HG03097 (cell line): ENCODE measurements around the gene DAP.
"Not testable (repeated sequence)": the region's sequence is repeated elsewhere in the genome, so short reads cannot be mapped to it uniquely, and the experiment has no call there.

Experiments
- ATAC-seq: cut with Tn5 transposase; IDR thresholded peaks from one replicate; pipeline ENCODE4 v1.9.1; 2021; ENCODE audit not compliant: unreplicated experiment, low FRiP score

Gene DAP

GRCh38 chr5:10637944-10638343, 123.1 kb downstream of the DAP start:
- no peak for ATAC-seq

DNA sequence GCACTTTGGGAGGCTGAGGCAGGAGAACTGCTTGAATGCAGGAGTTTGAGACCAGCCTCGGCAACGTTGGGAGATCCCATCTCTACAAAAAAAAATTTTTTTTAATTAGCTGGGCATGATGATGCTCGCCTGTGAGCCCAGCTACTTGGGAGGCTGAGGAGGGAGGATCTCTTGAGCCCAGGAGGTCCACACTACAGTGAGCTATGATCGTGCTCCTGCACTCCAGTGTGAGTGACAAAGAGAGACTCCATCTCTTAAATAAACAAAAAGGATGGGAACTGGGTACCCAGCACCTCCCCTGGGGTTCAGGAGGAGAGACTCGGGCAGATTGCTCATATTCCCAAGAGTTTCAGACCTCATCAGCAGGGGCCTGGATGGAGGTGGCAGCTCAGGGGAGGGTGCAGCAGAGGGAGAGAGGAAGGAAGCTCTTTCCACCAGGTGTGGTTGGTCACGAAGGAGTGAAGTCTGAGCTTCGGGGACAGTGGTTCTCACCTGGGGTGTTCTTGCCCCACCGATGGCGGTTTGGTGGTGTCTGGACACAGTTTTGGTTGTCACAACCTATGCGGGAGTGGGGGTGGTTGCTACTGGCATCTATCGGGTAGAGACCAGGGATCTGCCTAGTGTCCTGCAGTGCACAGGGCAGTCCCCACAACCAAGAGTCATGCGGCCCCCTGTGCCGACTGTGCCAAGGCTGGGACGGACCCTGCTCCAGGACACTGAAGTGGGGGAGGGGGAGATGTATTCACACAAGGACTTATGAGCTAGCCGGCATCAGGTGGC, 124.5 kb downstream of the DAP start:
- ATAC-seq, result no peak

DNA sequence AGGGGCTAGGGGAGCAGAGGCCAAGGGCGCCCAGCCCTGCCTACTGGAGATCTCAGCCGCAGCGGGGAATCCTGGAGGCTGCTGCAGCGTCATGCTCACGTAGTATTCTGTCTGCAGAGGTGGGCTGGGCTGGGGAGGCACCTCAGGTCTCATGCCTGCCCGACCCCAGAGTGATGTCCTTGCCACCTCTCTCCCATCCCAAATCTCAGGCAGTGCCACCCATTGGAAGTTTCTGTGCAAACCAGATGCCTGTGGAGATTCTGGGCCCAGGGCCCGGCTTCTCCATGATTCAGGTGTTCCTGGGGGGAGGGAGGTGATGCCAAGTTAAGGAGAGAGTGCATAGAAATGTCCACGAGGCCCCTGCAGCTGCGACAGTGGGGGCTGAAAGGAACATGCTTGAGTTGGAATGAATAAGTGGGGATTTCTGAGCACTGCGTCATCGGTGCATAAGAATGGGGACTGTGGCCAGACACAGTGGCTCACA, 125.1 kb downstream of the DAP start:
- ATAC-seq, result no peak

GRCh38 chr5:10635257-10635866, 125.7 kb downstream of the DAP start:
- peak; percentile 65 for ATAC-seq

- ATAC-seq, result no peak
Measured at GRCh38 chr5:10634562-10634961, 126.5 kb downstream of the DAP start.

DNA sequence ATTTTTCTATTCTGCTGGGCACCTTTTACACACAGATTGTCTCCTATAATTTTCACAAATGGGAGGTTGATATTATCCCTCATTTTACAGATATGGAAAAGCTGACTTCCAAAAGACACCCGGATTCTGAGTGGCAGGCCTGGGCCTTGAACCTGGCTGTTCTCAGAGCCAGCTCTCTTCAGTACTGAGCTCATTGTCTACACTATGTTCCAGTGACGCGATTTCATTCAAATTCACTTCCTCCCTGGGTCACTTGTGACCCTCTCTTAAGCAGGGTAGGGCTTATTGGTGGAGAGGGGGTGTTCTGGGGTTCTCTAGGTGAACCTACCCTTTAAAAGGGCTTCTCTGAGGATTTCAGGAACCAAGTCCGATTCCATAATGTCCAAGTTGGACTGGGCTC, 127.0 kb downstream of the DAP start:
- no peak for ATAC-seq

DNA sequence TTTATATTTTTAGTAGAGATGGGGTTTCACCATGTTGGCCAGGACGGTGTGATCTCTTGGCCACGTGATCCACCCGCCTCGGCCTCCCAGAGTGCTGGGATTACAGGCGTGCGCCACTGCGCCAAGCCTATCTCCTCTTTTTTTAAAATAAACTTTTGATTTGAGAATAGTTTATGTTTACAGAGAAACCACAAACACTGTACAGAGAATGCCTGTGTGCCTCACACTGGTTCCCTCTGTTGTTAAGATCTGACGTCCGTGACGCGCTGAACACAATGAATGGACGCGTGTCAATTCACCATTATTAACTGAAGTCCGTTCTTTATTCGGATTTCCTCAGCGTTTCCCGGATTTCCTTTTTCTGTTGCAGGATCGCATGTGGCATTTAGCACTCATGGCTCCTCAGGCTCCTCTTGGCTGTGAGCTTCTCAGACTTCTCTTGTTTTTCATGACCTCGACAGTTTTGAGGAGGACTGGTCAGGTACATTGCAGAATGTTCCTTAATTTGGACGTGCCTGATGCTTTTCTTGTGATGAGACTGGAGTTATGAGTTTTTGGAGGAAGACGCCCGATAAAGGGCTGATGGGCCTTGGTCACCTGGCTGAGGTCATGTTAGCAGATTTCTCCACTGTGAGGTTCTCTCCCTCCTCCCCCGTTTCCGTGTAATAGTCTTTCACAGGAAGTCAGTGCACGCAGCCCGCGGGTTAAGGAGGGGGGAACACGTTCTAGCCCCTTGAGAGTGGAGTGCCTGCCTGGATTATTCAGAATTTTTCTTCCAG, 127.6 kb downstream of the DAP start:
- ATAC-seq, result no peak

- ATAC-seq, result peak; percentile 33
Measured at GRCh38 chr5:10632110-10632761, 128.8 kb downstream of the DAP start.

- no peak for ATAC-seq
Measured at GRCh38 chr5:10631316-10631996, 129.6 kb downstream of the DAP start.

- ATAC-seq, result not testable (repeated sequence)
Measured at GRCh38 chr5:10630744-10631143, 130.3 kb downstream of the DAP start.

GRCh38 chr5:10630126-10630525, 130.9 kb downstream of the DAP start:
- no peak for ATAC-seq

- ATAC-seq, result no peak
Measured at GRCh38 chr5:10629682-10630081, 131.4 kb downstream of the DAP start.
